Aorta (tissue), 5 donors: Measurements from ENCODE around the gene STK36. TPM values are rescaled to one million over a fixed set of nuclear protein-coding genes. Genes with fewer than 3 reads are reported as not detected.

Source experiments
- ATAC-seq: fragments of 200-7000 bp; cut with Tn5 transposase; one replicate; pipeline ENCODE4 v1.9.1; 2022; ENCODE audit warnings: moderate library complexity; ENCODE audit not compliant: low FRiP score
- DNase-seq, 2 donors: peaks; one replicate each; pipeline ENCODE4 v3.0.0-alpha.2; 2020
- H3K27ac ChIP-seq, 2 donors: one replicate each; pipeline ENCODE4 v1.5.1; 2013; ENCODE audit warnings: low read length in 2 of 2, mild to moderate bottlenecking in 2 of 2, moderate library complexity in 2 of 2, control low read depth in 1 of 2, inconsistent platforms in 1 of 2, low read depth in 1 of 2
- H3K27me3 ChIP-seq, 2 donors: one replicate each; pipeline ENCODE4 v1.6.1; 2013; ENCODE audit warnings: control low read depth in 1 of 2, low read length in 1 of 2, mild to moderate bottlenecking in 1 of 2, moderate library complexity in 1 of 2; ENCODE audit not compliant: insufficient read depth in 2 of 2, control insufficient read depth in 1 of 2
- H3K36me3 ChIP-seq, 2 donors: one replicate each; pipeline ENCODE4 v1.6.1; 2013; ENCODE audit warnings: control low read depth in 1 of 2, low read length in 1 of 2, mild to moderate bottlenecking in 1 of 2; ENCODE audit not compliant: insufficient read depth in 2 of 2, control insufficient read depth in 1 of 2
- H3K4me1 ChIP-seq, 2 donors: one replicate each; pipeline ENCODE4 v1.6.1; 2013; ENCODE audit warnings: low read length in 2 of 2, control low read depth in 1 of 2, mild to moderate bottlenecking in 1 of 2, moderate library complexity in 1 of 2; ENCODE audit not compliant: insufficient read depth in 2 of 2, control insufficient read depth in 1 of 2
- H3K4me3 ChIP-seq, 2 donors: one replicate each; pipeline ENCODE4 v1.5.1; 2013; ENCODE audit warnings: low read length in 2 of 2, control low read depth in 1 of 2, mild to moderate bottlenecking in 1 of 2
- H3K9me3 ChIP-seq: one replicate; pipeline ENCODE4 v1.6.1; 2013; ENCODE audit warnings: mild to moderate bottlenecking, low read length; ENCODE audit not compliant: control insufficient read depth
- WGBS, 2 donors: extraction: QIAGEN DNeasy Blood & Tissue Kit; methylation state at CpG; one replicate each; pipeline ENCODE4 v1.1.7; 2013; 5-methylcytosine and 5-hydroxymethylcytosine counted together
- intact Hi-C, 2 donors: fragments of 100-400 bp; cut with DNase I; formaldehyde crosslinking; loops; one replicate each; pipeline versions ENCODE4 v1.14.2 to v1.15.0; 2022
- polyA plus RNA-seq, 2 donors: library from polyadenylated mRNA; stranded (reverse); fragments of 200-250 nt; gene quantifications; one replicate each; pipeline ENCODE4 v1.2.3, GENCODE V29; 2013
- total RNA-seq, 2 donors: library from RNA; stranded (reverse); fragmentation: NEBNext Ultra II Directional; extraction: Animal tissue kit (Norgen Biotek cat#: 25700); gene quantifications; one replicate each; pipeline ENCODE4 v1.2.1, GENCODE V29; 2021
- donor health status: healthy with polysubstance abuse.
- donor health status: Bipolar disorder and iron deficiency.
- donor health status: DM: no; HTN: no; CAD: no.
- donor health status: DM: no; HTN: no; CAD: no.
- donor health status: DM: yes; HTN: yes; CAD: no.

Gene STK36
- total and polyA plus RNA-seq, 4 donors: 8.0 to 46.4 (median 33.8) TPM

GRCh38 chr2:218658671-218659257 is 13.1 kb upstream of the STK36 start:
- no peak for ATAC-seq
- 2 to 3% methylated on average over 27 of the region's 27 CpGs for whole genome bisulfite sequencing, 2 donors

GRCh38 chr2:218659258-218659987 is 12.5 kb upstream of the STK36 start, which contains the start of the genes BCS1L and ZNF142:
BCS1L (plus strand) TSS chr2:218659683; CDS start chr2:218660988, 1,305 bp downstream.
ZNF142 (minus strand) TSS chr2:218659623; CDS start chr2:218656429, 3,194 bp downstream.
- 0% methylated on average over 44 to 49 of the region's 49 CpGs for WGBS, 2 donors
- ATAC-seq (peak; percentile 95), DNase-seq (peak; percentile 93 to 97)
- peak within 1 kb of the TSS; percentile 46 to 72 for H3K4me3 ChIP-seq
- no peaks in the 10 kb centered on the region for H3K27me3 ChIP-seq
- H3K27ac ChIP-seq: no peak within 1 kb of the TSS
- peaks cover 2 to 18% of the 10 kb centered on the region in 2 donors for H3K36me3 ChIP-seq
- intact Hi-C loops: loop anchor here in 1 of 2 donors (1.0 kb wide), 1 partner anchor 253 kb away; no protein-coding TSS in a partner anchor
- no peaks in the 10 kb centered on the region for H3K9me3 ChIP-seq
- H3K4me1 ChIP-seq: no peaks in the 10 kb centered on the region

More at GRCh38 chr2:218658671-218659257, 13.1 kb upstream of the STK36 start:
- Histone ChIP-seq H3K27me3 (no peaks in the 10 kb centered on the region), H3K9me3 (no peaks in the 10 kb centered on the region), H3K4me1 (no peaks in the 10 kb centered on the region), H3K36me3 (peaks cover 0 to 12% of the 10 kb centered on the region in 2 donors), H3K4me3 (peak overlapping the region; percentile 46 to 72), H3K27ac (no peak overlapping the region)
- DNase-seq: no peak
- intact Hi-C loops: loop anchor here in 1 of 2 donors (1.0 kb wide), 1 partner anchor 252 kb away; no protein-coding TSS in a partner anchor

- DNase-seq: no peak
- peak overlapping the region; percentile 46 to 72 for H3K4me3 ChIP-seq
- no peaks in the 10 kb centered on the region for H3K9me3 ChIP-seq
- whole genome bisulfite sequencing, 2 donors: 14 to 15% methylated on average over 8 of the region's 8 CpGs
- no peaks in the 10 kb centered on the region for H3K27me3 ChIP-seq
- peaks cover 4 to 22% of the 10 kb centered on the region in 2 donors for H3K36me3 ChIP-seq
- intact Hi-C loops: loop anchor here in 1 of 2 donors (1.0 kb wide), 1 partner anchor 254 kb away; no protein-coding TSS in a partner anchor
- no peak for ATAC-seq
- H3K27ac ChIP-seq: no peak overlapping the region
- no peaks in the 10 kb centered on the region for H3K4me1 ChIP-seq
Measured at GRCh38 chr2:218659988-218660358, 11.9 kb upstream of the STK36 start.

- no peaks in the 10 kb centered on the region for H3K27me3 ChIP-seq
- ATAC-seq (no peak), DNase-seq (no peak)
- H3K9me3 ChIP-seq: no peaks in the 10 kb centered on the region
- intact Hi-C loops: no loop called here
- peaks cover 4 to 26% of the 10 kb centered on the region in 2 donors for H3K36me3 ChIP-seq
- H3K4me3 ChIP-seq: no peak overlapping the region
- WGBS, 2 donors: 78 to 79% methylated on average over 7 of the region's 7 CpGs
- no peak overlapping the region for H3K27ac ChIP-seq
- H3K4me1 ChIP-seq: no peaks in the 10 kb centered on the region
Measured at GRCh38 chr2:218662377-218662776, 9.5 kb upstream of the STK36 start.

DNA sequence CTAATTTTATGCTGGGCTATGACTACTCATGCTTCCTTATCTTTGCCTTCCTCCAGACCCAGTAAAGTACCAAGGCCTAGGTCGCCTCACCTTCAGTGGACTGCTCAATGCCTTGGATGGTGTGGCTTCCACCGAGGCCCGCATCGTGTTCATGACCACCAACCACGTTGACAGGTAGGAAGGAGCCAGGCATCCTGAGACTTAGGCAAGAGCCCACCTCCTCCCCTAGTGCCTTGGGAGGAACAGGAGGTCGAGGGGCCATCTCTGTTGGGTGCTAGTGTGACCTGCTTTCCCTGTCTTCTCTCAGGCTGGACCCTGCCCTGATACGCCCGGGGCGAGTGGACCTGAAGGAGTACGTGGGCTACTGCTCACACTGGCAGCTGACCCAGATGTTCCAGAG is 9.1 kb upstream of the STK36 start:
- ATAC-seq: no peak
- Histone ChIP-seq H3K36me3 (peaks cover 4 to 28% of the 10 kb centered on the region in 2 donors), H3K27me3 (no peaks in the 10 kb centered on the region), H3K4me1 (no peaks in the 10 kb centered on the region), H3K9me3 (no peaks in the 10 kb centered on the region), H3K4me3 (no peak overlapping the region), H3K27ac (no peak overlapping the region)
- no peak for DNase-seq
- intact Hi-C loops: no loop called here
- WGBS, 2 donors: 87 to 88% methylated on average over 10 of the region's 10 CpGs

- no peaks in the 10 kb centered on the region for H3K9me3 ChIP-seq
- H3K27me3 ChIP-seq: no peaks in the 10 kb centered on the region
- peaks cover 4 to 29% of the 10 kb centered on the region in 2 donors for H3K36me3 ChIP-seq
- DNase-seq: no peak
- no peak overlapping the region for H3K27ac ChIP-seq
- ATAC-seq: no peak
- intact Hi-C loops: no loop called here
- H3K4me3 ChIP-seq: no peak overlapping the region
- WGBS, 2 donors: 85 to 86% methylated on average over 14 to 15 of the region's 15 CpGs
- no peaks in the 10 kb centered on the region for H3K4me1 ChIP-seq
Measured at GRCh38 chr2:218663901-218664300, 8.0 kb upstream of the STK36 start.

DNA sequence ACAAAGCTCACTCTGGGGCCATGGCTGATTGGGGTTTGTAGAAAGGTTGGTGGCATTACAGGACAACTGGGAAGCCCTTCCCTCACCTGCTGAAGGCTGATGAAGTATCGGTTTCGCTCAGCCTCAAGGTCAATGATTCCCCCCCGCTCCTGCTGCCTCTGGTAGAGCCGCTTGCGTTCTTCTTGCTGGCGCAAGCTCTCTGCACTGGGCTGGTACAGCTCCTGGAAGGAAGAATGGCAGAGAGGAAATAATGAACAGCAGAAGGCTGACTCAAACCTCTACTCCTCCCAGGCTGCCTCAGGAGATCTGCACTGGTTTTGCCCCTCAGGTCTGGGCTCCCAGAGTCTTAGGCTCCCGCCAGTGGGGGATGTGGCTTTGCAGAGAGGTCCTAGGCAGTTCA is 7.2 kb upstream of the STK36 start:
- H3K27ac ChIP-seq: no peak overlapping the region
- H3K27me3 ChIP-seq: no peaks in the 10 kb centered on the region
- peaks cover 4 to 29% of the 10 kb centered on the region in 2 donors for H3K36me3 ChIP-seq
- no peaks in the 10 kb centered on the region for H3K9me3 ChIP-seq
- intact Hi-C loops: no loop called here
- WGBS, 2 donors: 94% methylated on average over 7 of the region's 7 CpGs
- H3K4me3 ChIP-seq: no peak overlapping the region
- no peak for ATAC-seq
- no peaks in the 10 kb centered on the region for H3K4me1 ChIP-seq
- DNase-seq: no peak

- DNase-seq: no peak
- peak overlapping the region; percentile 38 to 83 for H3K4me3 ChIP-seq
- H3K27me3 ChIP-seq: no peaks in the 10 kb centered on the region
- ATAC-seq: no peak
- H3K27ac ChIP-seq: peak overlapping the region in 1 of 2 donors; percentile 58
- 37 to 43% methylated on average over 12 of the region's 12 CpGs for WGBS, 2 donors
- no peaks in the 10 kb centered on the region for H3K4me1 ChIP-seq
- peaks cover 0 to 6% of the 10 kb centered on the region in 2 donors for H3K36me3 ChIP-seq
- intact Hi-C loops: no loop called here
- no peaks in the 10 kb centered on the region for H3K9me3 ChIP-seq
Measured at GRCh38 chr2:218671097-218671653, 711 bp upstream of the STK36 start.
